GM18867 (cell line): ENCODE data around the gene HTR2B.
"Not testable (repeated sequence)": the region's sequence is repeated elsewhere in the genome, so short reads cannot be mapped to it uniquely, and the experiment has no call there.

Source experiments
- ATAC-seq: cut with Tn5 transposase; IDR thresholded peaks from one replicate; pipeline ENCODE4 v1.9.1; 2021; ENCODE audit warnings: mild to moderate bottlenecking, moderate library complexity; ENCODE audit not compliant: unreplicated experiment

HTR2B gene

DNA sequence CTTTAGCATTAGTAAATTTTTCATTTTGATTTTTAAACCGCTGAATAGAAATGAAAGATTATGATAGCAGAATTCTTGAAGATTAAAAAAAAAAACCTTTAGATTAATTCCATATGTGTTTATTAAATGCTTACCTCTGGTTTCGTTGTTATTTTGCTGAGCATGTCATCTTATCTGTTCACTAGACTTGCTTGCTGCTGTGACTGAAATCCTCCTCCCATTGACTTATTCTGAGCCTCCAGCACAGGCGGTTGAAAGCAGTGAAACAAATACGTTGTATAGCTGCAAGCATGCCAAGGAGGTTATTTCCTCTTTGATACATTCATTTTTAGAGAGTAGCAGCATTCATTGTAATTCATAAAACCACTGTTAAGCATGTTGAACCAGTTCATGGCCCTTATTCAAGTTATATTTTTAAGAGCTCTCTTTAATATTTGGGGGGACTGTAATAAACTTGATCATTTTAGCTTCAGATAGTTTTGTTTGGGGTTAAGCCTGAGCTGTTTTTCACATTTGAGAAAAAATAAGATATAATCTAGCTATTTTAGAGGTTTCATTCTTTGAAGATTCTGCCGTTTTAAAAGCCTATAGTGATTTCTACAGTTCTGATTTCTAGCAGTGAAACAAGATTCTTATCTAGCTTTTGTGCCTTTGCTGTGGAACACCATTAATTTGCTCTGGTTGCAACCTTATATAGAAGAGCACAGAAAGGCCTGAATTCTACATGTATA, at the start of gene HTR2B:
TSS of gene HTR2B (minus strand) at position 205 of the 731 bp plus-strand sequence. CDS start 1,278 bp downstream, outside the sequence.
- ATAC-seq = no peak

DNA sequence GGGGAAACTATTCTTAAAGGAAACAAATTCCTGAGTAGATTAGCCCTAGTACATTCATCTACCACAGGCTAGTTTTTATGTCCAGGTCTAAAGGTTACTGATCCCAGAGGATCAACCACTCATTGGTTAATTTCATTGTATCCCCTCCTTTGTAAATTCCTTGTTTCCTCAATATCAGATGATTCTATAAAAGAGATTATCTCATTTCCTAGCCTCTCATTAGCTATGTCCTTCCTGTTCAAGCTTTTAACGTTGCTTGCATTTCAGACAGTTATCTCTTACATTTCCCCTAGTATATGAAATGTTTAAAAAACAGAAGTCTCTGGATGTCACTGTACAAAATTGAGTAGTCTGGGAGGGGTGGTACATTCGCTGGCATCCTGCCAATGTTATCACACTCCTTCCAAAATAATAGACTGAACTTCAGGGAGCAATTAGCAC, 49.4 kb upstream of the HTR2B start:
- ATAC-seq = no peak

DNA sequence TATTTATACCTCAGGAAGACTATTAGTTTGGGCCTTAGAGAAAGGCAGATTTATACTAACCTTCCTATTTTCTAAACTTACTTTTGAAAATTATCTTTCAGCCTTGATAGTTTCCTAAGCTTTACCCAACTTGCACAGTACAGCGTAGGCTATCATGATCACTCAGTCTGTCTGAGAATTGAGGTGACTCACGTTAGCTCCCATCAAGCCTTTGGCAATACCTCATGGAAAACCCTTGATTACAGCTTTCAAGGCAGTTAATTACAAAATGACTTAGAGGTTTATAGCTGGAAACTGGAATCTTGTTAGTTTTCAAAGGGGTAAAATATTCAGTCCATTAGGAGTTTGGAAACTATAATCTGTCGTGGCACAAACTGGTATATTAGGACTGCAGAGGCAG, 47.2 kb upstream of the HTR2B start:
- ATAC-seq = no peak

DNA sequence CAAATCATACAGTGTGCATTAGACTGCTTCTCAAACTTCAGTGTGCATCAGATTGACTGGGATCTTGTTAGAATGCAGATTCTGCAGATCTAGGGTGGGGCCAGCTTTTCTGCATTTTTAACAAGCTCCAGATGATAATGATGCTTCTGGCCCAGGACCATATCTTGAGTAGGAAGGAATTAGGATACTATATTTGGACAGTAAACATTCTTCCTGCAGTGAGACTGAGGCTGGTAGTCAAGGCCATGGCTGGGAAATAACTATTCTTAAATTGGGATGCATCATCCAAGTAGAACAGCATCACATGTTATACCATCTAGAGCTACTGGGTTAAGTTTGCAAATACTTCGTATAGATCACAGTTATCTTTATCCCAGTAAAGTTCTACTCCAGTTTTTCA, 45.2 kb upstream of the HTR2B start:
- no peak for ATAC-seq

GRCh38 chr2:231169488-231169887, 44.6 kb upstream of the HTR2B start:
- no peak for ATAC-seq

DNA sequence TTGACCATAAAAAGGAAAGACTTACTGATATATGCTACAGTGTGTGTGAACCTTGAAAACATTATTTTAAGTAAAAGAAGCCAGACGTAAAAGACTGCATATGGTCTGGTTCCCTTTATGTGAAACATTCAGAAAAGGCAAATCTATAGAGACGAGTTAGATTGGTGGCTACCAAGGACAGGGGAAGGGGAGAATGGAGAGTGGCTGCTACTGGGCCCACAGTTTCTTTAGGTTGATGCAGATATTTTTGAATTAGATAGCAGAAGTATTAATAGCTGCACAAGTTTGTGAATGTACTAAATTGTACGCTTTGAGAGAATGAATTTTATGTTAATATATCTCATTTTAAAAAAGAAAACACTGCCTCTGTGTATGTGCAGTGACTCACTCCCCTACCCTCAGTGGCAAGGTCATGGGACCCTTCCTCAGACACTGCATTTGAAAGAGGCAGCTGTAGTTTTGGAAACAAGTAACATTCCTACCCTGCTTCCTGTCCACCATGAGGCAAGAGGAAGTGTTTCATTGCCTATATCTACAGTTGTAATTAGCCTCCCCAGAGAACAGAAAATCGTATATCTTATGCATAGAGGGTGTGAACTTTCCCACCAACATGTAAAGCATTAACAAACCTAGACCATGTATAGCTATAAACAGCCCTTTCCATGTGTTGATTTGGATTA, 43.8 kb upstream of the HTR2B start:
- no peak for ATAC-seq

DNA sequence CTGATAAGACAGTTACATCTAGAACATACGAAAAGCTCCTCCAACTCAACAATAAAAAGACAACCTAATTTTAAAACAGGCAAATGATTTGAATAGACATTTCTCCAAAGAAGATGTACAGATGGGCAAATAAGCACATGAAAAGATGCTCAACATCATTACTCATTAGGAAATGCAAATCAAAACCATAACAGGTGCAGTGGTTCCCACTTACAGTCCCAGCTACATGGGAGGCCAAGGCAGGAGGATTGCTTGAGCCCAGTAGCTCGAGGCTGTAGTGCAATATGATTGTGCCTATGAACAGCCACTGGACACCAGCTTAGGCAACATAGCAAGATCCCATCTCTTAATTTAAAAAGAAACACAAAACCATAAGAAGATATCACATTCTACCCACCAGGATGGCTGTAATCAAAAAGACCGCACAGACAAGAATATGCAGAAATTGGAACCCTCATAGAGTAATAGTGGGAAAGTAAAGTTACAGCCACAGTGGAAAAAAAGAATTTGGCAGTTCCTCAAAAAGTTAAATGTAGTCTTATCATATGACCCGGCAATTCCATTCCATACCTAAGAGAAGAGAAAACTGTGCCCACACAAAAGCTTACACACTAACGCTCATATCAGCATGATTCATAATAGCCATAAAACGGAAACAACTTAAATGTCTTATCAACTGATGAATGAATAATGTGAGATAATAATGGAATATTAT, 43.1 kb upstream of the HTR2B start:
- no peak for ATAC-seq

DNA sequence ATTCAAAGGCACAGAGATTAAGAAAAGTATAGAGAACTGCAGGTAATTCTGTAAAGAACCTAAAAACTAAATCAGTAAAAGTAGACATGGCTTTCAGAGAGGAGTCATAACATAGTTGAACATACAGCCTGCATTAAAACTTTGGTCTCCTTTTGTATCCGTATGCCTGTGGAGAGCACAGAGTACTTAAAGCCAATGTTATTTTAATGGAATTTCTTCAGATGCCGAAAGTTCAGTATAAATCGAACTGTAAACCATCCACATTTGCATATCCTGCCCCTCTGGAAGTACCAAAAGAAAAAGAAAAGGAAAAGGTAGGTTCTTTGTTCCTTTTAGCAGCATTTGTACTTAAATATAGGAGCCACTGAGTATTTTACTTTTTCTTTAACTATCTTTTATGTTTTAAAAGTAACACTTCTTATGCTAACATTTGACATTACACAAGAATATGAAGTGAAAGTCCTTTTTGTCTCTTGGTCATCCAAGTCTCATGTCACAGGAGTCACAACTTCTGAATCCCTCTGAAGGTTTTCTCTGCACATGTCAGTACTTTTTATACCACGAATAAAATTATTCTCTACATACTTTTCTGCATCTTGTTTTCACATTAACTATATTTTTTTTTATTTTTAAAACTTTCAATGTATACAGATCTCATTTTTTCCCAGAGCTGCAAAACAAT, 38.7 kb upstream of the HTR2B start:
- ATAC-seq = no peak

- no peak for ATAC-seq
These were observed 38.2 kb upstream of the HTR2B start for GRCh38 chr2:231163011-231163410.

DNA sequence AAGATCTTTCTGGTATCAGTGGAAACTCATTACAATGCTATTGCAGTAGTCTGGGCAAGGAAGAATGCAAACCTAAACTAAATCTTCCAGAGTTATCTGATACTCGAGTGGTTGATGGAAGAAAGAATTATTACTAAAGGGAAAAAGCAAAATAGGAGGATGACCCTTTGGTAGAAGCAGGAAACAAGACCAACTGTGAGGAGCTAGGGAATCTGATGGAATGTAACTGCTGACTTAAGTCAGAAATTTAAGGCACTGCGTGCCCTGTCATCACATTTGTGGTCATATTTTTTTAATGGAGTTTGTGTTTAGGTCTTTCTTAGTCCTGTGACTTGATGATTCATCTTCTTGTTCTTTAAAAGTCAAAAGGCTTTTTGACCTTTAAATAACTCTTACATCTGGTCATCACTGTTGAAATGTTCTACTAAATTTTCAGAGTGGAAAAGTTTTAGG, 37.1 kb upstream of the HTR2B start:
- ATAC-seq = no peak

- ATAC-seq = no peak
These were observed 36.5 kb upstream of the HTR2B start for GRCh38 chr2:231161252-231161839.

DNA sequence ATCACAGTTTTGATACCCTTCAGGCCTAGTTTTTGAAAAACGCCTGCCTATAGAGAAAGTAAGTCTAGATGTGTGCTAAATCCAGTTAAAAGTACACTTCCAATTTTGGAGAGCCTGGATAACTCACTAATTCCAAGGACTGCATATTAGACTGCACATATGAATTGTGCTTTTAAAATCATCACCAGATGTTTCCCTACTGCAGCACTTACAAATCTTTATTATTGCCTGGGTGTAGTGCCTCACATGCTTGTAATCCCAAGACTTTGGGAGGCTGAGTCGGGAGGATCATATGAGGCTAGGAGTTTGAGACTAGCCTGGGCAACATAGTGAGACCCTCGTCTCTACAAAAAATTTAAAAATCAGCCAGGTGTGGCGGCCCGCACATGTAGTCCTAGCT, 35.9 kb upstream of the HTR2B start:
- no peak for ATAC-seq

- no peak for ATAC-seq
These were observed 34.5 kb upstream of the HTR2B start for GRCh38 chr2:231159306-231159705.

DNA sequence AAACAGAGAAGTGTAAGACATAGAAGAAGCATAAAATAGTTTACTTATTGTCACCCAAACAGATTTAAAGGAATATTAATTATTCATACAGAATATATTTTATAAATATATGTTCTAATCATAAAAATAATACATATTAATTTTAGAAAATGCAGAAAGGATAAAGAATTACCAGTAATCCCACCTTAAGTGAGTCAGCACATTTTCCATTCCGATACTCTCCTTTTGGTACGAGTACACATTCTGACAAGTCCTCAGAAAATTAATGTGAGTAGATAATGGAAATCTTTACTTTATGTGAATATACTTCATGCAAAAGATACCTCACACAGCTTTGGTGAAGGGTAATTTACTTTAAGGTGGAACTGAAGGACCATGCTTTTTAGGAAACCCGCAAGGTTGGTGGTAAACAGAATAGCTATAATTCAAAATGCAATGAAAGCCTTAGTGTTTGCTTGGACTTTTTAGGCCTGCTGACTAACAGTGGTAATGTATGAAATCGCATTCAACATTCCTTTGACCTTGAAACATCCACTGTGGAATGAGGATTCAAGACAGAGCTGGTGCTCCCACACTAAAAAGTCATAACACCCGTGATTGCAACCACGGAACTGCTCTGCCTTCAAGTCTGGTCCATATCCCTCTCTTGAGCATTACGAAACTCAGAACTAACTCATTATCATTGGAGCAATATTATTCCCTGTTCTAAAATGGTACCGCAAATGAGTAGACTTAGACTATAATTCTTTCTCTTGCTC, 28.1 kb upstream of the HTR2B start:
- no peak for ATAC-seq

DNA sequence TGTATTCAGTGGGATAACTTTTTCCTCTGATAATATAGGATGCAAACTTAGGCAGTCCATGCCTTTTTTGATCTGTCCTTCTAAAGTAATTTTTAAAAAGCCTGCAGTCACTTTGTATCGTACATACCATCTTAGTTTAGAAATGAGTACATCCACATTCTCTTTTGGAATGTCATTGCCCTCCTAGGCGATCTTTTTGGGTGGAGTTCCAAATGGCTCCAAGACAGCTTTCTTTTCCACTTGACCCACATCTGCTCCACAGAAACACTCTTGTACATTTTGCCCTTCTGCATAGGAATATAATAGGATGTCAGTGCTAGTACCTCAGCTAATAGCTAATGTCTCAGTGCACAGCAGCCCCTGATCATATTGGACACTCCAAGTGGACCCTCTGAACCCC, 21.8 kb upstream of the HTR2B start:
- ATAC-seq = no peak

- ATAC-seq = no peak
These were observed 20.1 kb upstream of the HTR2B start for GRCh38 chr2:231144896-231145295.

- ATAC-seq = not testable (repeated sequence)
These were observed 16.0 kb upstream of the HTR2B start for GRCh38 chr2:231140808-231141207.

- no peak for ATAC-seq
These were observed 15.0 kb upstream of the HTR2B start for GRCh38 chr2:231139796-231140195.

DNA sequence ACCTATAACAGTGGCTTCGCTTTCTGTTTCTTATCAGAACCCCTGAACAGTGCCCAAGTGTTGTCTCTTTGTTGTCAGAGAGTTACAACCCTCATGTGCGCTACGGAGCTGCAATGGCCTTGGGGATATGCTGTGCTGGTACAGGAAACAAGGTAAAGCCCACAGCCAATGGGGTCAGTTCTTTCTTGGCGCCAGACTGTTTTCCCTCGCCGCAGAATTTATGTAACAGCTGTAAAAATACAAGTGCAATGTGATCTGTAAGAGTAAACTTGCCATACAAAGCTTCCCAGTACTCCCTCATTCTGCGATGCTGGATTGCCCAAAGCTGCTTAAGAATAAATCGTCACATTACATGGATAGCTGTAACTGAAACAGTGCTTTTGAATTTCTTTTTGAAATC, 13.9 kb upstream of the HTR2B start:
- ATAC-seq = no peak
